ENCODE data around the gene SLC43A1. TPM values are rescaled to one million over a fixed set of nuclear protein-coding genes. Genes with fewer than 3 reads are reported as not detected.

SLC43A1 gene
- total RNA-seq, 2 donors from 2014 or later = 8.7 to 19.0 TPM

- no peak for DNase-seq
- no peaks in the 10 kb centered on the region for H3K27me3 ChIP-seq
- H3K4me1 ChIP-seq = no peaks in the 10 kb centered on the region
- intact Hi-C loops (cut with DNase I) = no loop called here
- no peak overlapping the region for H3K27ac ChIP-seq
- TF ChIP-seq CTCF (IDR thresholded peaks at IDR 0.05) = no peak
- H3K36me3 ChIP-seq = no peaks in the 10 kb centered on the region
- no peak overlapping the region for H3K9ac ChIP-seq (ENCODE audit: low read depth in 2 of 2, low read length in 2 of 2)
- H3K4me3 ChIP-seq = no peak overlapping the region
- H3K9me3 ChIP-seq = no peaks in the 10 kb centered on the region
Observed at GRCh38 chr11:57546451-57546850, 30.9 kb upstream of the SLC43A1 start.

- intact Hi-C loops (cut with DNase I) = no loop called here
- Histone ChIP-seq H3K27ac (no peak overlapping the region), H3K9me3 (no peaks in the 10 kb centered on the region), H3K36me3 (no peaks in the 10 kb centered on the region), H3K4me3 (no peak overlapping the region), H3K27me3 (no peaks in the 10 kb centered on the region), H3K9ac (ENCODE audit: low read depth in 2 of 2, low read length in 2 of 2) (no peak overlapping the region), H3K4me1 (no peaks in the 10 kb centered on the region)
- TF ChIP-seq CTCF (IDR thresholded peaks at IDR 0.05) = no peak
- DNase-seq = no peak
Observed at GRCh38 chr11:57545883-57546282, 30.4 kb upstream of the SLC43A1 start.

- Histone ChIP-seq H3K27me3 (no peaks in the 10 kb centered on the region), H3K9ac (ENCODE audit: low read depth in 2 of 2, low read length in 2 of 2) (no peak overlapping the region), H3K4me3 (no peak overlapping the region)
Observed at GRCh38 chr11:57544566-57544965, 29.1 kb upstream of the SLC43A1 start.

GRCh38 chr11:57543593-57543992 is 28.1 kb upstream of the SLC43A1 start:
- no peak for TF ChIP-seq CTCF (IDR thresholded peaks at IDR 0.05)
- intact Hi-C loops (cut with DNase I) = no loop called here
- no peaks in the 10 kb centered on the region for H3K27me3 ChIP-seq
- no peak for DNase-seq
- no peaks in the 10 kb centered on the region for H3K36me3 ChIP-seq
- no peak overlapping the region for H3K4me3 ChIP-seq
- H3K9me3 ChIP-seq = no peaks in the 10 kb centered on the region
- H3K9ac ChIP-seq (ENCODE audit: low read depth in 2 of 2, low read length in 2 of 2) = no peak overlapping the region
- H3K27ac ChIP-seq = no peak overlapping the region
- H3K4me1 ChIP-seq = no peaks in the 10 kb centered on the region

More at GRCh38 chr11:57544566-57544965, 29.1 kb upstream of the SLC43A1 start:
- TF ChIP-seq CTCF (IDR thresholded peaks at IDR 0.05) = no peak
- DNase-seq = no peak
- H3K27ac ChIP-seq = no peak overlapping the region
- no peaks in the 10 kb centered on the region for H3K36me3 ChIP-seq
- no peaks in the 10 kb centered on the region for H3K9me3 ChIP-seq
- no peaks in the 10 kb centered on the region for H3K4me1 ChIP-seq
- intact Hi-C loops (cut with DNase I) = no loop called here

DNA sequence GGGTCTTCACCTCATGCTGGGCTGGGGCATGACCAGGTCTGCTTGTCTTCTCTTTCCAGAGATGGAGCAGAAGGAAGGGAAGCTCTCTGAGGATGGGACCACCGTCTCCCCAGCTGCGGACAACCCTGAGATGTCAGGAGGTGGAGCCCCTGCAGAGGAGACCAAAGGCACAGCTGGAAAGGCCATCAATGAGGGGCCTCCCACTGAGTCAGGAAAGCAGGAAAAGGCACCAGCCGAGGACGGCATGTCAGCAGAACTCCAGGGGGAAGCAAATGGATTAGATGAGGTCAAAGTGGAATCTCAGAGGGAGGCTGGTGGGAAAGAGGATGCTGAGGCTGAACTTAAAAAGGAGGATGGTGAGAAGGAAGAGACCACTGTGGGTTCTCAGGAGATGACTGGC is 27.1 kb upstream of the SLC43A1 start:
- Histone ChIP-seq H3K9ac (ENCODE audit: low read depth in 2 of 2, low read length in 2 of 2) (no peak overlapping the region), H3K27me3 (no peaks in the 10 kb centered on the region), H3K36me3 (no peaks in the 10 kb centered on the region), H3K9me3 (no peaks in the 10 kb centered on the region), H3K4me3 (no peak overlapping the region), H3K27ac (no peak overlapping the region), H3K4me1 (no peaks in the 10 kb centered on the region)
- no peak for DNase-seq
- TF ChIP-seq CTCF (IDR thresholded peaks at IDR 0.05) = no peak
- intact Hi-C loops (cut with DNase I) = no loop called here

DNA sequence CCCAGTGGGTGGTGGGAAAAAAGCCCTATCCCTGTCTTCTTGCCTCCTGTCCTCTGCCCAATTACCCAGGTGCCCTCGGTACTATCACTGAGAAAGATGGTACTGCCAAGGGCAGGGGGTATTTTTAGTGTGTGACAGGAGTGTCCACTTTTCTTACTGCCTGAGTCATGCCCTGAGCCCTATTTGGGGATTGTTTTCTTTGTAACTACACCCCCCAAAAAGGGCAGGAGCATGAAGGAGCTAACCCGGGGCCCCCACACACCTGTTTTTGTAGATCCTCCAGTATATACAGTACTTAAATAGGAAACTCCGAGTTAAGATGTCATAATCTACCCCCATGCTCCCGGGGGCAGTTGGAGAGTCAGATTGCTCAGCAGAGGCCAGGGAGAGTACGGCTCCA is 25.7 kb upstream of the SLC43A1 start:
- no peaks in the 10 kb centered on the region for H3K9me3 ChIP-seq
- intact Hi-C loops (cut with DNase I) = no loop called here
- no peaks in the 10 kb centered on the region for H3K4me1 ChIP-seq
- no peaks in the 10 kb centered on the region for H3K27me3 ChIP-seq
- TF ChIP-seq CTCF (IDR thresholded peaks at IDR 0.05) = no peak
- H3K9ac ChIP-seq (ENCODE audit: low read depth in 2 of 2, low read length in 2 of 2) = no peak overlapping the region
- H3K27ac ChIP-seq = no peak overlapping the region
- H3K36me3 ChIP-seq = no peaks in the 10 kb centered on the region
- H3K4me3 ChIP-seq = no peak overlapping the region
- DNase-seq = no peak
